Measurements from ENCODE around the gene PYCR2. TPM values are rescaled to one million over a fixed set of nuclear protein-coding genes. Genes with fewer than 3 reads are reported as not detected.

Gene PYCR2
- total and polyA plus RNA-seq, 2 experiments from 2014 or later, result 45.1 to 75.9 TPM

- Histone ChIP-seq H3K4me3 (no peak overlapping the region), H3K9me3 (ENCODE audit: low read depth) (no peaks in the 10 kb centered on the region), H3K4me1 (ENCODE audit: low read depth) (no peaks in the 10 kb centered on the region), H3K27ac (no peak overlapping the region), H3K36me3 (no peaks in the 10 kb centered on the region), H3K27me3 (no peaks in the 10 kb centered on the region)
- no peak for TF ChIP-seq CTCF (IDR thresholded peaks at IDR 0.05; ENCODE audit: low read depth, low read length)
- DNase-seq (ENCODE audit: low read depth in 1 of 2, low spot score in 1 of 2), result no peak
Observed at GRCh38 chr1:225885336-225885735, 38.7 kb downstream of the PYCR2 start.

GRCh38 chr1:225883616-225884265 lies 40.3 kb downstream of the PYCR2 start:
- H3K4me3 ChIP-seq, result no peak overlapping the region
- no peaks in the 10 kb centered on the region for H3K27me3 ChIP-seq

GRCh38 chr1:225882694-225883615 lies 41.1 kb downstream of the PYCR2 start:
- Histone ChIP-seq H3K9me3 (ENCODE audit: low read depth) (no peaks in the 10 kb centered on the region), H3K27me3 (no peaks in the 10 kb centered on the region), H3K27ac (peak overlapping the region; percentile 45), H3K36me3 (no peaks in the 10 kb centered on the region), H3K4me3 (peak overlapping the region; percentile 59), H3K4me1 (ENCODE audit: low read depth) (no peaks in the 10 kb centered on the region)
- peak; percentile 51 to 61 for DNase-seq (ENCODE audit: low read depth in 1 of 2, low spot score in 1 of 2)
- no peak for TF ChIP-seq CTCF (IDR thresholded peaks at IDR 0.05; ENCODE audit: low read depth, low read length)

More at GRCh38 chr1:225883616-225884265, 40.3 kb downstream of the PYCR2 start:
- Histone ChIP-seq H3K9me3 (ENCODE audit: low read depth) (no peaks in the 10 kb centered on the region), H3K36me3 (no peaks in the 10 kb centered on the region), H3K27ac (no peak overlapping the region), H3K4me1 (ENCODE audit: low read depth) (no peaks in the 10 kb centered on the region)
- TF ChIP-seq CTCF (IDR thresholded peaks at IDR 0.05; ENCODE audit: low read depth, low read length), result no peak
- DNase-seq (ENCODE audit: low read depth in 1 of 2, low spot score in 1 of 2), result no peak

GRCh38 chr1:225881959-225882693 lies 41.9 kb downstream of the PYCR2 start, which contains the start of gene TMEM63A:
Gene TMEM63A, minus strand, starts transcription at chr1:225882380. Its CDS starts 4,800 bp downstream, at chr1:225877580.
- Histone ChIP-seq H3K9me3 (ENCODE audit: low read depth) (no peaks in the 10 kb centered on the region), H3K27me3 (no peaks in the 10 kb centered on the region), H3K36me3 (no peaks in the 10 kb centered on the region), H3K27ac (peak within 1 kb of the TSS; percentile 45), H3K4me3 (peak within 1 kb of the TSS; percentile 59), H3K4me1 (ENCODE audit: low read depth) (no peaks in the 10 kb centered on the region)
- peak; percentile 90 to 95 for DNase-seq (ENCODE audit: low read depth in 1 of 2, low spot score in 1 of 2)
- peak; percentile 27 for TF ChIP-seq CTCF (IDR thresholded peaks at IDR 0.05; ENCODE audit: low read depth, low read length)
